Dedifferentiated amniotic fluid mesenchymal stem cell (primary cell): Measurements from ENCODE around the gene MYO1F.
A peak's percentile ranks its signal among the peaks of the same experiment; 100 is the strongest.
"Not testable (repeated sequence)": the region's sequence is repeated elsewhere in the genome, so short reads cannot be mapped to it uniquely, and the experiment has no call there.

Experiments used
- DNase-seq: peaks from one replicate; pipeline ENCODE4 v3.0.0-alpha.2; 2016; ENCODE audit errors: extremely low spot score

MYO1F gene

DNA sequence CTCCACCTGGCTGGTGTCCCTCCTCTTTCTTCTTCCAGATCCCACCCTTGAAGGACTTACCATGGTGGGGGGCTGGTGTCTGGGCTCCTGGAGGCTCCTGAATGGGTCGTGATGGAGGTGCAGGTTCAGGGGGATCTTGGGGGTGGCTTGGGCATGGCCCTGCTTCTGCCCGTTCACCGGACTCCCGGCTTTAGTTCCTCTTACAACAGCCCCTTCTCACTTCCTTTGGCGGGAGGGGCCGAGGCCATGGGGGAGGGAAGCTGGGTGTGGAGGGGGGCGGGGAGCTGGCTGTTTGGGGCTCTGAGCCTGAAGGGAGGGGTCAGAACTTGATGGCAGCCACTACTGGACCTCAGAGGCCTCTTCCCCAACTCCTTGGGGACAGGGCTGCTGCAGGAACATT, at the start of gene MYO1F:
Gene MYO1F, minus strand, starts transcription at position 196 of the 400 bp plus-strand sequence. Its CDS starts 133 bp downstream, at position 63.
- DNase-seq = no peak

DNA sequence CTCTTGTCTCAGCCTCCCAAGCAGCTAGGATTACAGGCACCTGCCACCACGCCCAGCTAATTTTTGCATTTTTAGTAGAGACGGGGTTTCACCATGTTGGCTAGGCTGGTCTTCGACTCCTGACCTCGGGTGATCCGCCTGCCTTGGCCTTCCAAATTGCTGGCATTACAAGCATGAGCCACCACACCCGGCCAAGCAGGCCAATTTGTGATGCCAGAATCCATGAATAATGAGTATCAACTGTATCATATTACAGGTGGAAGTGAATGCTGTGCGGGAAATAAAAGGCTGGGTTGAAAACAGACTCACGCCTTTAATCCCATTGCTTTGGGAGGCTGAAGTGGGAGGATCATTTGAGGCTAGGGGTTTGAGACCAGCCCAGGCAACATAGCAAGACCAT, 49.6 kb upstream of the MYO1F start:
- no peak for DNase-seq

DNA sequence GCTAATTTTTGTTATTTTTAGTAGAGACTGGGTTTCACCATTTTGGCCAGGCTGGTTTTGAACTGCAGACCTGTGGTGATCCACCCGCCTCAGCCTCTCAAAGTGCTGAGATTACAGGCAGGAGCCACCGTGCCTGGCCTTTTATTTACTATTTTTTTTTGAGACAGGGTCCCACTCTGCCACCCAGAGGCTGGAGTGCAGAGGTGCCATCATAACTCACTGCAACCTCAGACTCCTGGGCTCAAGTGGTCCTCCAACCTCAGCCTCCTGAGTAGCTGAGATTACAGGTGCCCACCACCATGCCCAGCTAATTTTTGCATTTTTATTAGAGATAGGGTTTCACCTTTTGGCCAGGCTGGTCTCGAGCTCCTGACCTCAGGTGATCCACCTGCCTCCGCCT, 45.6 kb upstream of the MYO1F start:
- not testable (repeated sequence) for DNase-seq

DNA sequence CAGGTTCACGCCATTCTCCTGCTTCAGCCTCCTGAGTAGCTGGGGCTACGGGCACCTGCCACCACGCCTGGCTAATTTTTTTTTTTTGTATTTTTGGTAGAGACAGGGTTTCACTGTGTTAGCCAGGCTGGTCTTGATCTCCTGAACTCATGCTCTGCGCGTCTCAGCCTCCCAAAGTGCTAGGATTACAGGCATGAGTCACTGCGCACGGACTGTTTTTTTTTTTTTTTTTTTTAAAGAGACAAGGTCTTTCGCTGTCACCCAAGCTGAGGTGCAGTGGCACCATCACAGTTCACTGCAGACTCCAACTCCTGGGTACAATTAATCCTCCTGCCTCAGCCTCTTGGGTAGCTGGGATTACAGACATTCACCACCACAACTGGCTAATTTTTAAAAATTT, 41.5 kb upstream of the MYO1F start:
- no peak for DNase-seq

DNA sequence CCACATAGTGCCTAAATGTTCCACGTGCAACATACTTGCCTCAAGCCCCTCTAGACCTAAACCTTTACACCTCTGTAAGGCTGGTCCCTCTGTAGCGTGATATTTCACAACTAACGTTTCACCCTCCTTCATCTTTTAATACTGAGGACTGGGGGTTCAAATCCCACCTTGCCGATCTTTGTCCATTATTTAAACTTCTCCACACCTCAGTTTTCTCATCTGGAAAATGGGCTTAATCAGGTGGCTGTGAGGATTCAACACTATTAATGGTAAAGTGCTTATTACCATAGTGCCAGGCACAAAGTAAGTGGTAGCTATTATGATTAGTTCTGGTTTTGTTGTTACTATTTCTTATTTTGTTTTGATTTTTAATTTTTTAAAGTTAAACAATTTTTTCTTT, 40.7 kb upstream of the MYO1F start:
- no peak for DNase-seq

DNA sequence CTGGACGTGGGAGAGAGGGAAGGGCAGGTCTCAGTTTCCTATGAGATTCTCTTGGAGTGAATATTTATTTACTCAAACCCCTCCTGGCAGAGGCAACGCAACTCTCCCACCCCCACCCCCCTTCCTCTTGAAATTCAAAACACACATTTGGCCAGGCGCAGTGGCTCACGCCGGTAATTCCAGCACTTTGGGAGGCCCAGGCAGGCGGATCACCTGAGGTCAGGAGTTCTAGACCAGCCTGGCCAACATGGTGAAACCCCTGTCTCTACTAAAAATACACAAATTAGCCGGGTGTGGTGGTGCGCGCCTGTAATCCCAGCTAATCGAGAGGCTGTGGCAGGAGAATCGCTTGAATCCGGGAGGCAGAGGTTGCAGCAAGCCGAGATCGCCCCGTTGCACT, 40.1 kb upstream of the MYO1F start:
- DNase-seq = not testable (repeated sequence)

DNA sequence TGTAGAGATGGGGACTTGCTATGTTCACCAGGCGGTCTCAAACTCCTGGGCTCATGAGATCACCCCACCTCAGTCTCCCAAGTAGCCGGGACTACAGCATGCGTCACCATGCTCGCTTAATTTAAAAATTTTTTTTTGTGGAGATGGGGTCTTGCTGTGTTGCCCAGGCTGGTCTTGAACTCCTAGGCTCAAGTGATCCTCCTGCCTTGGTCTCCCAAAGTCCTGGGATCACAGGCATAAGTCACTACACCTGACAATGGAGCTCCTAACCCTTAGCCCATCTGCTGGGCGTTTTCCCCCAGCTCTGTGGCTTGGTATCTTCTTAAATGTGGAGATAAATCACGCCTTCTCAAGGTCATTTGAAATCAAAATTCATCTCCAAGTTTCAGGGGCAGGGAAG, 39.6 kb upstream of the MYO1F start:
- DNase-seq = no peak

DNA sequence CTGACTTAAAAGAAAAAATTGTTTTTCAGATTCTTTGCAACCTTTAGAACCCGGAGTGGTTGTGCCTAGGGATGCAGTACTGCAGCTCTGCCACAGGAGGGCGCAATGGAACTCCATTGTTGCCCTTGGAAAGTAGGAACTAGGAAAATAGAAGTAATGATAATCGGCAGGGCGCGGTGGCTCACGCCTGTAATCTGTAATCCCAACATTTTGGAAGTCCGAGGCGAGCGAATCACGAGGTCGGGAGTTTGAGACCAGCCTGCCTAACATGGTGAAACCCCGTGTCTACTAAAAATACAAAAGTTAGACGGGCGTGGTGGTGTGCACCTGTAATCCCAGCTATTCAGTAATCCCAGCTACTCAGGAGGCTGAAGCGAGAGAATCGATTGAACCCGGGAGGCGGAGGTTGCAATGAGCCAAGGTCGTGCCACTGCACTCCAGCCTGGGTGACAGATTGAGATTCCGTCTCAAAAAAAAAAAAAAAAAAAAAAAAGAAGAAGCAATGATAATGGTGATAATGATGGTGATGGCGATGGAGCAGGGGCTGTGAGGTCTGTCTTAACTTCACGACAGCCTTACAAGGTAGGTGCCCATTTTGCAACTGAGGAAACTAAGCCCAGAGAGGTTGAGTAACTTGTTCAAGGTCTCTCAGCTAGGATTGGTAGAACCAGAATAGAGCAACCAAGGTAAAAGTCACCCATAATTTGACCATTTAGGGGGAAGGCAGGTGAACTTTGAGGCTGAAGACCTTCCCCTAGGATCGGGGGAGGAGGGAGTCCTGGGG, 38.8 kb upstream of the MYO1F start:
- DNase-seq = peak; percentile 42

DNA sequence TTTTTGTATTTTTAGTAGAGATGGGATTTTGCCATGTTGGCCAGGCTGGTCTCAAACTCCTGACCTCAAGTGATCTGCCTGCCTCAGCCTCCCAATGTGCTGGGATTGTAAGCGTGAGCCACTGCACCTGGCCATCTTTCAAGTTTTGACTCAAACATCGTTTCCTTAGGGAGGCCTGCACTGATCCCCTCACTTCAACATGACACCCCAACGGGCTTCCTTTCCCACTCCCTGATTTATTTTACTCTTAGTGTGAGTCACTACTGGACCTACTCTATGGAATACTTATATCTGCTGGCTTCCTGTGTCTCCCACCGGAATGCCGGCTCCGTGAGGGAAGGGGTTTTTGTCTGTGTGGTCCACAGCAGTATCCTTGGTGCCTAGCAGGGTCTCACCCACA, 37.8 kb upstream of the MYO1F start:
- no peak for DNase-seq

DNA sequence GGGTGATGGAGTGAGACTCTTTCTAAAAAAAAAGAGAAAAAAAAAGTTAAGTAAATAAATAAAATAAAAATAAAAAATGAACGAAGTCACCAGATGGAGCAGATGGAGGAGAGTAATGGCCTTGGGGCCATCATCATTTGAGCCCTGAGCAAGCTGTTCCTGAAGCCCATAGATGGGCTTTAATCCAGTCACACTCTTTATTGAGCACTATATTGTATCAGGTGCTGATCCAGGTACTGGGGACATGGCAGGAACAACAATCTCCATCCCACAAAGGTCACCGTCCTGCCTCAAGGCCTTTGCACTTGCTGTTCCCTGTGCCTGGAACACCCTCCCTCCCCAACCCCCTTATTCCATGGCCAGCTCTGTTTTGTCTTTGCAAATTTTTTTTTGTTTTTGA, 37.2 kb upstream of the MYO1F start:
- no peak for DNase-seq

DNA sequence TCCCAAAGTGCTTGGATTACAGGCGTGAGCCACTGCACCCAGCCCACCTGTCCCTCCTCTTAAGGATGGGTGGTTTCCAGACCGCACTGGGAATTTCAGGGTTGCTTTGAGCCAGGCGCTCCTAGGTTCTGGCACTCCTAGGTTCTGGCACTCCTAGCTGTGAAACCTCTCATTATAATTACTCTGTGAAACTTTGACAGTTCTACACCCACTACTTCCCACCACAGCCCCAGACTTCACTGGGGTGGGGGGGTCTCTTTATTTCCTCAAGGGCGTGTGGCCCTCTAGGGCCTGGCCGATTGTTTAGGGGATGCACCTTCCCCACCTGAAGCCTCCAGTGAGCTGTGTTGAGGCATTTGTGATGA, 35.5 kb upstream of the MYO1F start:
- no peak for DNase-seq

DNA sequence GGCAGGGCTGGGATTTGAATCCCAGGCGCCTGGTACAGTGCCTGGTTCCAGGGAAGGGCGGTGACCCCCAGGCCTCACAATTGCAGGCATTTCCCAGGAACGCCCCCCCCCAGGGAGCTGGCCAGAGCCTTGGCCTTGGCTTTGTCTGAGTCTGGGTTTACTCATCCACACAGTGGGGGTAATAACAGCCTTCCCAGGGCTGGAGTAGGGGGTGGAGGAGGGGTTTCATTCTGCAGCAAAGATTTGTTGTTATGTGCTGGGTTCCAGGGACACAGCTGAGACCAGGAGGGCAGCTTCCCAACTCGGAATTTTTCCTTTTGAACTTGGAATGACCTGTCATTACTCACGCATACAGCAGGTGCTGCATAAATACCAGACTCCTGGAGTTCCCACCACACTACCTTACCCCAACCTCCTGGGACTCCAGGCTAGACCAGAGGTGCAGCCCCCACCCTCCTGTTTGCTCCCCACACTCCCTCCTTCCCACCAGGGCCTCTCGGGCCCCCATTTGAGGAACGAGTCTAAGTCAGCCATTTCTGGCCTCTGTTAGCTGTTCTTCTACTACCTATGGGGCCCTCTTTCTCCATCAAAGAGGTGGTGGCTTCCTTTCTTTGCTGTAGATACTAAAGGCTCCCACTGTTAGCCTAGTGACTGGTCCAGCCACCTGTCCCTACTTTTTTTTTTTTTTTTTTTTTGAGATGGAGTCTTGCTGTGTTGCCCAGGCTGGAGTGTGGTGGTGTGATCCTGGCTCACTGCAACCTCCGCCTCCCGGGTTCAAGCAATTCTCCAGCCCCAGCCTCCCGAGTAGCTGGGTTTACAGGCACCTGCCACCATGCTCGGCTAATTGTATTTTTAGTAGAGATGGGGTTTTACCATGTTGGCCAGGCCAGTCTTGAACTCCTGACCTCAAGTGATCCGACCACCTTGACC, 34.9 kb upstream of the MYO1F start:
- no peak for DNase-seq

DNA sequence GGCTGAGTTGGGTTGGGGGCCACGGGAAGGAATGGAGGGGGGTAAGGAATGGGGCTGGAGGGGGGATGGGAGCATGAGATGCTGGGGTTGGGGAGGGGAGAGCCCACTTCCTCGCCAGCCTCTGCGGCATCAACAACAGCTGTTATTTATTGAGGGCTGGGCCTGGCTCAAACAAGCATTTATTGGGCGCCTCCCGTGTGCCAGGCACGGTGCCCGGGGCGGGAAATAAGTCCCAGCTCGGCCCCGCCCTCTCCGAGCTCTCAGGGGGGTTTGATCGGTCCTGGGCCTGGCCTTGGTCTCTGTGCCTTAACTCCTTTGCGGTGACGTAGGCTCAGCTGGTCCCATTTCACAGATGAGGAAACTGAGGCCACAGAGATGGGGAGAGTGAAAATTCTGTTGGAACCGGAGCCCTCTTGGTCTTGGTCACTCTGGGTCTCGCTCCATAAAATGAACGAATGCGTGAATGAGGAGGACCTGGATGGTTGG, 34.2 kb upstream of the MYO1F start:
- DNase-seq = no peak

DNA sequence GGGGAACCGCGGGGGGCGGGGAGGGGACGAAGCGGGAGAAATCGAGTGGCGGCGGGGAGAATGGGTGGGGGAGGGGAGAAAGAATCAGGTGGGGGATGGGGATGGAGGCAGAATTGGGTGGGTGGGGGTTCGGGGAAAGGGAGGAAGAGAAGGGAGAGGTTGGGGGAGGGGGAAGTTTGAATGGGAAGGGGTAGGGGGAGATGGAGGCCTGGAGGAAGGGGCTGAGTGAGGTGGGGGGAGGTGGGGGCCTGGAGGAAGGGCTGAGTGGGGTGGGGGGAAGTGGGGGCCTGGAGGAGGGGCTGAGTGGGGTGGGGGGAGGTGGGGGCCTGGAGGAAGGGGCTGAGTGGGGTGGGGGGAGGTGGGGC, 33.7 kb upstream of the MYO1F start:
- DNase-seq = no peak

DNA sequence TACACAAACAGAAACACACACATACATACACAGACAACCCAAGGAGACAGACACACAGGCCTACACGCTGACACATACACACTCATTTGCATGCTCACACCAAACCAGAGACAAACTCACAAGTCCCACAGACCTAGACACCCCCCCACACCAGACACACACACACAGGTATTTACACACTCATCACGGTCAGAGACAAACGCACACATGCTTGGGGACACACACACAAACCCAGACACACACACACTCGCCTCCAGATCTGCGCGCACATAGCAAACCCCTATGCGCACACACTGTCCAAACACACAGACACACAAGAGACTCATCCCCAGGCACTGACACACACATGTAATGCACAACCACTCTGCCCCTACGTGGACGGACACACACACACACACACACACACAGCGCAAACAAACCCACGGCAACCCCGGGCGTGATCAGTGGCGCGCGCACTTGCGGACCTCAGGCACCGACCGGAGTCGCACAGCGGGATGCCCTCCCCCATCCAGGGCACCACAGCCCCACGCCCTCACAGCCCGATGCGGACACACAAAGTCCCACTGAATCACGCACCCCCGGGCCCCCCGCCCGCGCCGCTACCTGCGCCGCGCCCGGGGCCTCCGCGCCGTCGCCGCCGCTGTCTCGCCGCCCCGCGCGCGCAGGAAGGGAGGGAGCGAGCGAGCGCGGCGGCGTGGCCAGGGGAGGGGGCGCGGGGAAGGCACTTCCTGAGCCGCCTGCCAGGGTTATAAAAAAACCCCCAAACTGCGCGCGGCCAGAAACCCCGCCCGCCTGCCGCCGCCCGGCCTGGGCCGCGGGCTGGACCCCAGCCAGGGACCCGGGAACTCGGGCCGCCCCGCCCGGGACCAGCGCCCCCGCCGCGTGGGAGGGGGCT, 33.0 kb upstream of the MYO1F start, which contains the start of gene ADAMTS10:
Gene ADAMTS10, minus strand, starts transcription at position 675 of the 895 bp plus-strand sequence. CDS start 5,005 bp downstream, outside the sequence.
- DNase-seq = no peak

DNA sequence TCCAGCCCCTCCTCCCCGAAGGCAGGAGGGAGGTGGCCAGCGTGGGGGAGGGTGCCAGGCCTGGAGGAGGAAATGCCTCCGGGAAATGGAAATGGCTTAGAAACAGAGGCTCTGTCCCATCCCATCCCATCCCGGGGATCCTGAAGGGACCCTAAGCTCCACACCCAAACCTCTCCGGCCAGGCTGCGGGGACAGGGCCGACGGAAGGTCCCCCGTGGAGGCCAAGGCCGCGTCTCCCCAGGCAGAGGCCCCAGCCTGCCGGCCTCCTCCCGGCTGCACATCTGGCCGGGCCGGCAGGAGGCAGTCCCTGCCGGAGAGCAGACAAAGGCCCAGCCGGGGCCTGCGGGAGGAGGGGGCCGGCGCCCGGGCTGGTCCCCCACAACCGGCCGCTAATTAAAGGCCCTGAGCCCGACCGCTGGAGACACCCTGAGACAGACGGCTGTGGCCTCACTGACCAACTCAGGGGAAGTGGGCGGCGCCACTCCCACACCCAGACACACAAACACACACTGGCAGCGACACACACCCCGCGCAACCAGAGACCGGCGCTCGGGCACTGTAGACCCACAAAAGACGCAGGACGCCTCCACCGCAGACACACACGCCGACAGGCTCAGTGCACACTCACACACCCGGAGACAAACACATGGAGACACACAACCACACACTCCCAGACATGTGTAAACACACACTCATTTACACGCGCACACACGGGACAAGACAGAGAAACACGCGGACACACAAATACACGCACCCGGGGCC, 32.2 kb upstream of the MYO1F start:
- peak; percentile 49 for DNase-seq

DNA sequence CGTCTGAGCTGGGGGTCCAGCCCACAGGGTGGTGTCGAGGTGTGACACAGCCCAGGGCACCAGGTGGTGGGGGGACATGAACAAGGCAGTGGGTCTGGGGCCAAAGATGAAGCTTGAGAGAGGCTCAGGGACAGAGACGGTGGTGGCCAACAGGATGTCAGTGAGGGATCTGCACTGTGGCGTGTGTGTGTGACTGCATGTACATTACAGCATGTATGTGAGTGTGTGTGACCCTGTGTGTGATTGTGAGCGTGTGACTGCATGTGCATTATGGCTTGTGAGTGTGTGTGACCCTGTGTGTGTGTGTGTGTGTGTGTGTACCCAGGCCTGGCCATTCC, 31.7 kb upstream of the MYO1F start:
- no peak for DNase-seq

DNA sequence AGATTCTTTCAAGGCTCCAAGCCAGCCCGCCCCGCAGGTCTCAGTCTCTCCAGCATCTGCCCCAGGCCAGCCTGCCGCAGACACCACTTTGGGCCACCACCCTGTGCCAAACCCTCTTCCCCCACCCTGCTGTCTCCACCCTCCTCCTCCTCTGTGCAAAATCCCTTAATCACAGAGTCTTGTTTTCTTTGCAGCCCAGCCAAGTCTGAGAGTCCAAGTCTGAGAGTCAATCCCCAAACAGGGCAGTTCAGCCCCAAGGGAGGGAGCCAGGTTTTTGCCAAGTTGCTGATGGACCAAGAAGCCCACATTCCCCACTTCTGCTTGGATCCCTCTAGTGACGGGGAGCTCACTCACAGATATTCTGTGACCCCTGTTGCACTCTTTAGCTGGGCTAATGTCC, 30.1 kb upstream of the MYO1F start:
- DNase-seq = peak; percentile 77

DNA sequence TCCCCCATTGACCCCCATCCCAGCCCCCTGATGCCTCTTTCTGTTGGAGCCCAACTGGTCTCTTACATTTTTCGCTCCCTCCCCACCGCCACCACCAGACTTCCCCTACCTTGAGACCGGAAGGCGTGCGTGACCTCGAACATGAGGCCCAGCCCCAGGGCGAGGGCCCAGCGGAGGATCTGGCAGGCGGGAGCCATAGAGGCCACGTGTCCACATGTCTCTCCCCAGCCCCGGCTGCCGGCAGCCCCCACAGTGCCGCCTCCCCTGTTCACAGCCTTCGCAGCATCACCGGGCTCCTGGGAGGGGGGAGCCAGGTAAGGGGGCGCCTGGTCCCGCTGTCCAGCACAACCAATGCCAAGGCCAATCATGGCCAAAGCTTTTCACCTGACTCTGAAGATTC, 28.3 kb upstream of the MYO1F start:
- DNase-seq = no peak

DNA sequence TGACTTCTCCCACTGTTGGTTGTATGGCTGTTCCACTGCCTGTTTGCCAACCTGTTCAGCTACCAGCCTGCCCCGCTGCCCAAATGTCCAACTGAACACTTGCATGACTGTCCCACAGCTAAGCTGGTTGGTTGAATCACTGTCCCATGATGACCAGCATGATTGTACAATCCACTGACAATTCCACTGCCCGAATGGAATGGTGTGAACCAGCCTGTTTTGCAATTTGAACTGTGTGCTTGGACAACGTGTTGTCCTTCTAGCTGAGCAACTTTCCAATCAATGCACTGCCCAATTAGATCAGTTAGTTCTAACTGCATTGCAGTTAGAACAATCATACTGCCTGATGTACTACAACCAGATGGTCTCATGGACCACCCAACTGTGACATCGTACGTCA, 24.6 kb upstream of the MYO1F start:
- DNase-seq = no peak

DNA sequence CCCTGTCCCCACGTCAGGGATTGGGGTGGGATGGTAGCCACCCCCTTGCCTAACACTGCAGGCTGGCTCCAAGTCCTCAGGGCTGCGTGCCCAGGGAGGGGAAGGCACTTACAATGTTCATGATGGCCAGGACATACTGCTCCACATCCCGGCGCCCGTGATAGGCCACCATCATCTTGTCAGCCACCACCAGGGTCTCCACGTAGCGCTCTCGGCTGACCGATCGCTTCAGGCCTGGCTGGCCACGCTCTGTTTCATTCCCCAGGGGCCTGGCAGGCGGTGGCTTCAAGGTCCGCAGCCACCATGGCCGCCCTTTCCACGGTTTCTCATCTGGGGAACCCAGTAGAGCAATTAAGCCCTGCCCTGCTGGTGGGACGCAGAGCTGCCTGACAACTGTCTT, 23.6 kb upstream of the MYO1F start:
- DNase-seq = no peak
